GM18507 (cell line): Measurements from ENCODE around the gene GZMM.

Experiments used
- DNase-seq: peaks from one replicate; pipeline ENCODE4 v3.0.0; 2011; ENCODE audit warnings: low read depth; ENCODE audit not compliant: insufficient read length; ENCODE audit errors: extremely low spot score
- FAIRE-seq: peaks from 2 replicates; lab custom pipeline; 2011; peaks lifted over from hg19 to GRCh38; lab: Jason Lieb, UNC

Gene GZMM

GRCh38 chr19:591099-591958 lies 47.5 kb downstream of the GZMM start:
- no peak for DNase-seq
- FAIRE-seq = no peak

DNA sequence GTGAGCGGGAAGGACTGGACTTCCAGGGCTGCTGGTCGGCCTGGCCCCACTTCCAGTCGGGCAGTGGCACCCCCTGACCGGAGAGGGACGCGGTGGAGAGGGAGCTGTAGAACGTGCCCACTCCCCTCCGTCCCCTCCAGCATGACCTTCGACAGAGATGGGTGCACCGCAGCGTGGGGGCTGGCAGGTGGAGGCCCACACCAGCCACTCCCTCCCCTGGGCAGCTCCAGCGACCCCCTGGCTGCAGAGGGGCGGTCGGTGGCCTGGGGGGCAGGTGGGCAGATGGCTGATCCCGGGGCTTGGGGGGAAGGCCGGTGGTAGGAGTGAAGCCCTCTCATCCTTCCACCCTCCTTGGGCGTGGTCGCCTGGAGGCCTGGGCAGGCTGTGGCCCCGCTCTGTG lies 48.2 kb downstream of the GZMM start:
- no peak for FAIRE-seq
- DNase-seq = no peak

DNA sequence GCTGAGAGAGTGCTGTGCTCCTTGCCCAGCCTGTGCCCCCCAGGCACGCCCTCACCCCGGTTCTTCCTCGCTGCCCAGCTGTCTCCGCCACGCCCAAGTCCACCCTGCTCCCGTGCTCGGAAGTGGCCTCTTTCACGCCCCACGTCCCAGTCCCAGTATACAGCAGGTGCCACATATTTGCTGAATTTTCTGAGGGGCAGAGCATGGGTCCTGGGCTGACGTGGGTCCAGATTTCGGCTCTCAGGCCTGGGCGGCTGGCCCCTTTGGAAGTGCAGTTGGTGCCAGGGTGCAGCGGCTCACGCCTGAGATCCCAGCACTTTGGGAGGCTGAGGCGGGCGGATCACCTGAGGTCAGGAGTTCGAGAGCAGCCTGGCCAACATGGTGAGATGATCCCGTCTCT lies 49.2 kb downstream of the GZMM start:
- DNase-seq = no peak
- no peak for FAIRE-seq

GRCh38 chr19:593505-593904 lies 49.7 kb downstream of the GZMM start:
- DNase-seq (no peak), FAIRE-seq (no peak)

DNA sequence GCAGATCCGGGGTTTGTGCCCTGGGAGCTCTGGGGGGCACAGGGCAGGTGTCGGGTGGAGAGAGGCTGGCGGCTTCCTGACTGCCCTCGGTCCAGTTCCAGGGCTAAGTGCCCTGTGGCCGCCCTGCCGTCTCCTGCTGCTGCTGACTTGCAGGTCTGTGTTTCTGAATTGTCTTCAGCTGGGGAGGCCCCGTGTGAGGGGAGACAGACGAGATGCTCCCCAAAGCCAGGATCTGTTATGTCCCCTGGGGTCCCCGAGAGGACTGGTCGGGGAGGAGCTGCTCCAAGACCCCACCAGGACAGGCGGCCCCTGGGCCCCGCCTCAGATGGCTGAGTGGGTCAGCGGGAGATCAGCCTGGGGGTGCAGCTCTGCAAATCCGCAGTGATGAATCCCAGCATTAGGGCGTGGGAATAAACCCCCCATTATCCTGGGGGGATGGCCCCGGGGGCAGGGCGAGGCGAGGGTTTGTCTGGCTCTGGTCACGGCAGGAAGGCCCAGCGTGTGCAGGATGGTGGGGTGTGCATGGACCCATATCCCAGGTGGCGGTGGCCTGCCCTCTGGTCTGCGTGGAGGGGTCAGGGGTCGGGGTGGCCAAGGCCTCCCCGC lies 50.5 kb downstream of the GZMM start:
- DNase-seq (no peak), FAIRE-seq (no peak)

- DNase-seq = no peak
- FAIRE-seq = no peak
These were observed 51.7 kb downstream of the GZMM start for GRCh38 chr19:595326-596262.

- DNase-seq = no peak
- FAIRE-seq = no peak
These were observed 52.4 kb downstream of the GZMM start for GRCh38 chr19:596263-596655.

DNA sequence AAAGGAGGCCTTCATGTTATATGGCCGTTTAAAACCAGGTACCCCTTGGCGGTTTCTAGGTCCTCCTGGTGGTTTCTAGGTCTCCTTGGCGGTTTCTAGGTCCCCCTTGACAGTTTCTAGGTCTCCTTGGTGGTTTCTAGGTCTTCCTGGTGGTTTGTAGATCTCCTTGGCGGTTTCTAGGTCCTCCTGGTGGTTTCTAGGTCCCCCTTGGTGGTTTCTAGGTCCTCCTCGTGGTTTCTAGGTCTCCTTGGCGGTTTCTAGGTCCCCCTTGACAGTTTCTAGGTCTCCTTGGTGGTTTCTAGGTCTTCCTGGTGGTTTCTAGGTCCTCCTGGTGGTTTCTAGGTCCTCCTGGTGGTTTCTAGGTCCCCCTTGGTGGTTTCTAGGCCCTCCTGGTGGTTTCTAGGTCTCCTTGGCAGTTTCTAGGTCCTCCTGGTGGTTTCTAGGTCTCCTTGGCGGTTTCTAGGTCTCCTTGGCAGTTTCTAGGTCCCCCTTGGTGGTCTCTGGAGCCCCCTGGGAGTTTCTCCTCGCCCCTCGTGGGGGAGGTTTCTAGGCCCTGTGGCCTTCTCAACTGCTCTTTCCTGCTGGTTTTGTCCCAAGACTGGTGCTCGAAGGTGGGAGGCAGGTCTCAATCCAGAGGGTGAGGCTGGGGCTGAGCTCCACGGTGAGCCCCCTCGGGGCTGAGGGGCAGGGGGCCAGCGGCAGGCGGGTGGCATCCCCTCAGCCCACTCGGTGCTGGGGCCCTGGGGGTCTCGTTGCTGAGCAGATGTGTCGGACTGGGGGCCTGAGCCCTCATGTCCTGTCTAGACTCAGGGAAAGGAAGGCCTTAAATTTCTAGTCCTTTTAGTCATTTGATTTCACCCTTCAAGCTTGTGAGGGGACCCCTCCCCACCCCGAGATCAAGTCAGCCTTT lies 53.8 kb downstream of the GZMM start:
- FAIRE-seq = no peak

More for the DNA sequence above, 53.8 kb downstream of the GZMM start:
- no peak for DNase-seq
